Suprapubic skin (tissue), 4 donors: ENCODE data around the gene HNRNPH1.

ENCODE experiments used
- CTCF ChIP-seq, 2 donors: fragments of 200-600 bp in 1 of 2; fragments of 450-650 bp in 1 of 2; sonication (generic) in 1 of 2; IDR thresholded peaks; one replicate each; pipeline ENCODE4 v1.5.1; 2016 to 2019; ENCODE audit warnings: antibody characterized with exemption in 2 of 2, mild to moderate bottlenecking in 1 of 2, moderate library complexity in 1 of 2
- EP300 ChIP-seq: sonication (generic); formaldehyde crosslinking; IDR thresholded peaks from one replicate; pipeline ENCODE4 v1.6.1; 2017; ENCODE audit warnings: antibody characterized with exemption
- POLR2A ChIP-seq, 2 donors: fragments of 450-650 bp; IDR thresholded peaks; one replicate each; pipeline ENCODE4 v1.6.1; 2017; ENCODE audit warnings: antibody characterized with exemption in 2 of 2, mild to moderate bottlenecking in 2 of 2, moderate library complexity in 2 of 2
- POLR2AphosphoS5 ChIP-seq, 3 donors: sonication (generic); formaldehyde crosslinking; IDR thresholded peaks; one replicate each; pipeline ENCODE4 v1.6.1; 2017; ENCODE audit warnings: antibody characterized with exemption in 3 of 3

- TF ChIP-seq CTCF (IDR thresholded peaks at IDR 0.05) (no peak), POLR2AphosphoS5 (IDR thresholded peaks at IDR 0.05) (no peak), POLR2A (IDR thresholded peaks at IDR 0.05) (no peak), EP300 (no peak)
These were observed 12.6 kb downstream of the HNRNPH1 start for GRCh38 chr5:179610903-179611265.
